DMS53 treated with DMSO at 0.1 percent for 48 hours (cell line): ENCODE results near the gene LCN10.
"Not testable (repeated sequence)": the region's sequence is repeated elsewhere in the genome, so short reads cannot be mapped to it uniquely, and the experiment has no call there.

ENCODE experiments used
- DNase-seq: peaks from one replicate; lab custom pipeline; 2025; ENCODE audit not compliant: unreplicated experiment; lab: John Stamatoyannopoulos, UW

Gene LCN10

GRCh38 chr9:136721339-136722092 lies 21.2 kb downstream of the LCN10 start:
- no peak for DNase-seq

GRCh38 chr9:136720898-136721338 lies 21.8 kb downstream of the LCN10 start:
- no peak for DNase-seq

GRCh38 chr9:136720251-136720897 lies 22.4 kb downstream of the LCN10 start:
- no peak for DNase-seq

- DNase-seq: no peak
These were observed 23.4 kb downstream of the LCN10 start for GRCh38 chr9:136719195-136719880.

GRCh38 chr9:136718345-136719194 lies 24.2 kb downstream of the LCN10 start:
- DNase-seq: no peak

GRCh38 chr9:136717399-136717798 lies 25.3 kb downstream of the LCN10 start:
- DNase-seq: no peak

- DNase-seq: no peak
These were observed 27.9 kb downstream of the LCN10 start for GRCh38 chr9:136714893-136715274.

GRCh38 chr9:136714096-136714892 lies 28.4 kb downstream of the LCN10 start:
- DNase-seq: no peak

- DNase-seq: no peak
These were observed 29.2 kb downstream of the LCN10 start for GRCh38 chr9:136713550-136713949.

- DNase-seq: no peak
These were observed 29.8 kb downstream of the LCN10 start for GRCh38 chr9:136712690-136713544.

GRCh38 chr9:136711751-136712689 lies 30.7 kb downstream of the LCN10 start, which contains the start of gene DIPK1B:
Gene DIPK1B (plus strand): TSS chr9:136712572. CDS start chr9:136712666, 94 bp downstream.
- DNase-seq: peak; percentile 49

GRCh38 chr9:136711219-136711648 lies 31.5 kb downstream of the LCN10 start:
- not testable (repeated sequence) for DNase-seq

GRCh38 chr9:136710543-136710942 lies 32.2 kb downstream of the LCN10 start:
- no peak for DNase-seq

- DNase-seq: no peak
These were observed 33.2 kb downstream of the LCN10 start for GRCh38 chr9:136709454-136710109.

GRCh38 chr9:136707849-136708517 lies 34.8 kb downstream of the LCN10 start:
- no peak for DNase-seq

- DNase-seq: no peak
These were observed 35.7 kb downstream of the LCN10 start for GRCh38 chr9:136707011-136707410.

GRCh38 chr9:136705564-136705963 lies 37.2 kb downstream of the LCN10 start:
- no peak for DNase-seq
